Endothelial cell of umbilical vein (primary cell): Measurements from ENCODE around the gene COL5A1. TPM values are rescaled to one million over a fixed set of nuclear protein-coding genes. Genes with fewer than 3 reads are reported as not detected.

Experiments
- BruUV-seq: library from RNA; stranded (reverse); fragments of 400-500 nt; replicated peaks from 2 replicates; lab custom pipeline; 2021; lab: Mats Ljungman, UMichigan
- CTCF ChIA-PET: fragments of 300-600, 350-600 bp; sonication (Branson Sonifier 250); formaldehyde crosslinking; loops from one replicate; lab custom pipeline; 2021; ENCODE audit warnings: antibody characterized with exemption, inconsistent platforms; lab: Charles Lee
- POLR2A ChIA-PET: fragments of 300-600, 350-600 bp; sonication (Branson Sonifier 250); formaldehyde crosslinking; loops from one replicate; lab custom pipeline; 2021; ENCODE audit warnings: antibody characterized with exemption, inconsistent platforms; lab: Charles Lee
- DNase-seq: peaks from one replicate; pipeline ENCODE4 v3.0.0-alpha.2; 2011; ENCODE audit warnings: low read depth, low spot score
- FAIRE-seq: peaks from 2 replicates; lab custom pipeline; 2011; peaks lifted over from hg19 to GRCh38; lab: Jason Lieb, UNC
- H2AFZ ChIP-seq: 2 replicates; pipeline ENCODE4 v1.6.0; 2012; ENCODE audit warnings: low read depth, low read length, control low read depth, inconsistent platforms
- H3K27ac ChIP-seq: 2 replicates; pipeline ENCODE4 v1.5.1; 2011; ENCODE audit warnings: low read depth, mild to moderate bottlenecking, control low read depth, low read length, moderate library complexity; ENCODE audit not compliant: insufficient read depth
- H3K27me3 ChIP-seq, 2 experiments: 2 replicates each; pipeline versions ENCODE4 v1.6.0 to v1.6.1; 2011; ENCODE audit warnings: low read length in 2 of 2, mixed read lengths in 1 of 2; ENCODE audit not compliant: control insufficient read depth in 2 of 2, insufficient read depth in 2 of 2
- H3K36me3 ChIP-seq, 2 experiments: 2 replicates in 1 of 2; 3 replicates in 1 of 2; pipeline ENCODE4 v1.5.1; 2011; ENCODE audit warnings: low read length in 2 of 2, mild to moderate bottlenecking in 1 of 2, moderate library complexity in 1 of 2; ENCODE audit not compliant: control insufficient read depth in 2 of 2, insufficient read depth in 2 of 2; ENCODE audit errors: extremely low read depth in 1 of 2
- H3K4me1 ChIP-seq: 3 replicates; pipeline ENCODE4 v1.5.1; 2011; ENCODE audit warnings: mild to moderate bottlenecking, low read length; ENCODE audit not compliant: control insufficient read depth, insufficient read depth; ENCODE audit errors: extremely low read depth
- H3K4me2 ChIP-seq: 2 replicates; pipeline ENCODE4 v1.6.1; 2011; ENCODE audit warnings: low read length, control low read depth, mixed read lengths; ENCODE audit not compliant: insufficient read depth
- H3K4me3 ChIP-seq, 3 experiments: fragments of 200-600 bp in 1 of 3; sonication (generic), shearing (Covaris generic) in 1 of 3; replicated peaks in 1 of 3; 2 replicates each; pipeline ENCODE4 v1.5.1; 2011 to 2016; ENCODE audit warnings: control low read depth in 3 of 3, low read length in 3 of 3, mild to moderate bottlenecking in 2 of 3, inconsistent platforms in 1 of 3, low read depth in 1 of 3, moderate library complexity in 1 of 3; ENCODE audit not compliant: insufficient read depth in 1 of 3
- H3K79me2 ChIP-seq: 2 replicates; pipeline ENCODE4 v1.6.0; 2012; ENCODE audit warnings: low read length, inconsistent platforms; ENCODE audit not compliant: control insufficient read depth, insufficient read depth
- H3K9ac ChIP-seq: replicated peaks from 2 replicates; pipeline ENCODE3; 2011; ENCODE audit warnings: low read length, control low read depth; ENCODE audit not compliant: insufficient read depth; ENCODE audit errors: extremely low read depth
- H3K9me1 ChIP-seq: replicated peaks from 3 replicates; pipeline ENCODE4 v1.6.0; 2011; ENCODE audit warnings: mild to moderate bottlenecking, low read length; ENCODE audit not compliant: control insufficient read depth, insufficient read depth; ENCODE audit errors: extremely low read depth
- H3K9me3 ChIP-seq: replicated peaks from 2 replicates; pipeline ENCODE4 v1.5.1; 2012; ENCODE audit warnings: low read length, inconsistent platforms; ENCODE audit not compliant: control insufficient read depth, insufficient read depth
- H4K20me1 ChIP-seq: replicated peaks from 2 replicates; pipeline ENCODE3; 2011; ENCODE audit warnings: mild to moderate bottlenecking, low read length; ENCODE audit not compliant: control insufficient read depth, insufficient read depth; ENCODE audit errors: extremely low read depth
- EZH2 ChIP-seq: IDR thresholded peaks from 2 replicates; pipeline ENCODE4 v1.6.1; 2012; ENCODE audit warnings: borderline replicate concordance, low read depth, mild to moderate bottlenecking, moderate library complexity, low read length, inconsistent platforms; ENCODE audit not compliant: severe bottlenecking
- FOS ChIP-seq: IDR thresholded peaks from 2 replicates; pipeline ENCODE4 v1.6.1; 2011; ENCODE audit warnings: mild to moderate bottlenecking, low read length, moderate library complexity, borderline replicate concordance; ENCODE audit not compliant: insufficient read depth
- MAX ChIP-seq: IDR thresholded peaks from 2 replicates; pipeline ENCODE4 v1.6.1; 2011; ENCODE audit not compliant: insufficient read depth, insufficient read length
- MYC ChIP-seq: IDR thresholded peaks from one replicate; pipeline ENCODE4 v1.6.1; 2011; ENCODE audit warnings: mild to moderate bottlenecking, low read depth, low read length
- POLR2A ChIP-seq: IDR thresholded peaks from 2 replicates; pipeline ENCODE4 v1.6.1; 2012; ENCODE audit warnings: low read depth, mild to moderate bottlenecking, control low read depth, low read length
- dilution Hi-C: fragments of 300-500 bp; cut with MboI; formaldehyde crosslinking; loops from one replicate; pipeline ENCODE4 v1.15.0; 2019; ENCODE audit warnings: low sequenced_read_pairs; ENCODE audit not compliant: extremely low pct_ligation_motif_present
- intact Hi-C: fragments of 100-400 bp; cut with micrococcal nuclease; formaldehyde crosslinking; loops from one replicate; pipeline ENCODE4 v1.10.0; 2022
- polyA plus RNA-seq, 4 experiments: library from polyadenylated mRNA; depleted of rRNA in 3 of 4; stranded (reverse) in 3 of 4; unstranded in 1 of 4; fragments of >200 nt; gene quantifications; 2 replicates each; pipeline versions ENCODE4 v1.2.1 to v1.2.3, GENCODE V29; 2011 to 2012; ENCODE audit warnings: missing spikeins in 1 of 4
- total RNA-seq: library from RNA; stranded (reverse); gene quantifications from 2 replicates; pipeline ENCODE4 v1.2.3, GENCODE V29; 2021
- TF ChIP-seq, protein P1 (sequence below), 2 donors: IDR thresholded peaks; 1 replicate in 1 of 2; 2 replicates in 1 of 2; pipeline ENCODE4 v1.5.1; 2011; ENCODE audit warnings: low read length in 2 of 2, mild to moderate bottlenecking in 2 of 2, moderate library complexity in 2 of 2, control low read depth in 1 of 2, inconsistent platforms in 1 of 2, low read depth in 1 of 2; ENCODE audit not compliant: insufficient read depth in 1 of 2; ENCODE audit errors: extremely low read depth in 1 of 2

Gene COL5A1
- total and polyA plus RNA-seq, 2 donors (not counting 3 experiments of a cell fraction or from before 2014, with no cell fraction given) = 97.4 to 175 TPM

DNA sequence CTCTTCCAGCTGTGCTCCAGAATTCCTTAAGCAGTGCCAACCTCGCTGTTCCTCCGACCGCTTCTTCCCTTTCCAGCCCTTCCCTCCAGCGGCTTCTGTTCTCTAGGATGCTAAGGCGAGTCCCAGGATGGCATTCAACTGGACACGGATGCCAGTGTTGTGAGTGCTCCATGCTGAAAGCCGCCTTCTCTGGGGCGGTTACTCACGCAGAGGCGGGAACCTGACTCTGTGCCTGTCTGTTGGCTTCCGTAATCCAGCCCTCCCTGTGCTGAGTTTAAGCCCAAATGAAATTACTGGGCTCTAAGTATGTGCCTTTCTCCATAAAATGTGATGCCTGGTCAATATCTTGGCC lies 20.2 kb downstream of the COL5A1 start:
- intact Hi-C loops = no loop called here
- TF ChIP-seq, protein P1, sequence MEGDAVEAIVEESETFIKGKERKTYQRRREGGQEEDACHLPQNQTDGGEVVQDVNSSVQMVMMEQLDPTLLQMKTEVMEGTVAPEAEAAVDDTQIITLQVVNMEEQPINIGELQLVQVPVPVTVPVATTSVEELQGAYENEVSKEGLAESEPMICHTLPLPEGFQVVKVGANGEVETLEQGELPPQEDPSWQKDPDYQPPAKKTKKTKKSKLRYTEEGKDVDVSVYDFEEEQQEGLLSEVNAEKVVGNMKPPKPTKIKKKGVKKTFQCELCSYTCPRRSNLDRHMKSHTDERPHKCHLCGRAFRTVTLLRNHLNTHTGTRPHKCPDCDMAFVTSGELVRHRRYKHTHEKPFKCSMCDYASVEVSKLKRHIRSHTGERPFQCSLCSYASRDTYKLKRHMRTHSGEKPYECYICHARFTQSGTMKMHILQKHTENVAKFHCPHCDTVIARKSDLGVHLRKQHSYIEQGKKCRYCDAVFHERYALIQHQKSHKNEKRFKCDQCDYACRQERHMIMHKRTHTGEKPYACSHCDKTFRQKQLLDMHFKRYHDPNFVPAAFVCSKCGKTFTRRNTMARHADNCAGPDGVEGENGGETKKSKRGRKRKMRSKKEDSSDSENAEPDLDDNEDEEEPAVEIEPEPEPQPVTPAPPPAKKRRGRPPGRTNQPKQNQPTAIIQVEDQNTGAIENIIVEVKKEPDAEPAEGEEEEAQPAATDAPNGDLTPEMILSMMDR (IDR thresholded peaks at IDR 0.05; ENCODE audit: extremely low read depth in 1 of 2, insufficient read depth in 1 of 2, low read depth in 1 of 2, low read length in 2 of 2) = no peak
- TF ChIP-seq MAX (no peak), FOS (no peak), MYC (no peak), POLR2A (no peak), EZH2 (no peak)
- no peak overlapping the region for H2AFZ ChIP-seq
- H3K27ac ChIP-seq = no peak overlapping the region
- DNase-seq = no peak
- H3K4me2 ChIP-seq = no peak overlapping the region
- dilution Hi-C loops = no loop called here
- CTCF ChIA-PET = interaction anchor here (0.9 to 1.2 kb wide), 2 partner anchors 22 to 212 kb away, joined by 3 to 4 read pairs; no protein-coding TSS in a partner anchor
- no peaks in the 10 kb centered on the region for H3K36me3 ChIP-seq
- H3K27me3 ChIP-seq = no peaks in the 10 kb centered on the region
- no peak for FAIRE-seq
- no peaks in the 10 kb centered on the region for H4K20me1 ChIP-seq
- no peak overlapping the region for H3K9ac ChIP-seq
- no peaks in the 10 kb centered on the region for H3K9me1 ChIP-seq
- BruUV-seq = no TSS peak
- H3K4me1 ChIP-seq = peaks cover 3% of the 10 kb centered on the region
- H3K9me3 ChIP-seq = no peaks in the 10 kb centered on the region
- POLR2A ChIA-PET = no interaction called here
- H3K4me3 ChIP-seq = no peak overlapping the region
- H3K79me2 ChIP-seq = no peaks in the 10 kb centered on the region
